Measurements from ENCODE around the gene FBXO31.
A peak's percentile ranks its signal among the peaks of the same experiment; 100 is the strongest.

The FBXO31 gene

DNA sequence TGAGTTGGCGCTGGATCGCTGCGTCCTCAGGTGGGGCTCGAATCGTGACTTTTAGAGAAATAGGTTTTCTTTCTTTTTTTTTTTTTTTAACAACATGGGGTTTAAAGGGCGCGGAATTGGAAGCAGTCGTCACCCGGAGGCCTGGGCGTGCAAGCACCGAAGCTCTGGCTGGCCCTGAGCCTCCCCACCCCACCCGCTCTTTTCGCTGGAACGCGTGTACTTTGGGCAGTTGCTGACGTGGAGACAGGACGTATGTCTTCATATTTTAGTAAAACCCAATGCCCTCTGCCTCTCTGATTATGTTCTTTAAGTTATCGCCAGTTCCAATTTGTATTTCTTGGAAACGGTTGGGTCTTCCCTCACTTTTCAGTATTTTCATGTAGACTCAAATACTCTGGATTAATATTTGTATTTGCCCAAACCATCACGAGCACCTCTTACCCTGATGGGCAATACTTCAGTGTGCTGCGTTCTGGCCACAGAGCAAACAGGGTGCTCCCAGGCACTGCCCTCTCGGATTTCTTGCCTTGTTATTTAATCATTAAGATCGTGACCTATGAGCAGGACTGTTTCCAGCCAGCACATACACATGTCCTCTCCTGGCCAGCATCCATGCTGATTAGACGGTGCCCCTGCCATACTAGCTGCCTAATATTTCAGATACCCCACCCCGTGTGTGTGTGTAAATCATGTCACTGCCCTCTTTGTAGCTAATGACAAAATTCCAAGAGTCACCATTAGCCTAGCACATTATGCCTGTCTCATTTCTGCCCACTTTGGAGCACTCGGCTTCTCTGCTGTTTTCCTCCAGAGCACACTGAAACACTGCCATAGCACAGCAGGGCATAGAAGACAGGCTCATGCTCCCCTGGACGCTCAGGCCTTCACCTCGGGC is 65.6 kb downstream of the FBXO31 start:
- Histone ChIP-seq H3K27me3 (replicated peaks; ENCODE audit: insufficient read depth, low read length) (no peaks in the 10 kb centered on the region), H3K9ac (ENCODE audit: low read length) (peak overlapping the region; percentile 95), H3K4me1 (ENCODE audit: low read length) (peaks cover 12% of the 10 kb centered on the region), H3K4me2 (ENCODE audit: low read depth, low read length) (peak overlapping the region; percentile 77), H3F3A (ENCODE audit: insufficient read depth, low read length) (0 out of 2 replicates have a peak, but pooled peaks cover 4% of the 10 kb centered on the region), H3K9me2 (replicated peaks; ENCODE audit: insufficient read depth, low read length) (no peaks in the 10 kb centered on the region), H3K4me3 (ENCODE audit: low read length) (peak overlapping the region; percentile 76), H3K27ac (ENCODE audit: low read length) (peak overlapping the region; percentile 72; the same call in 1 of the 2 replicates), H3K79me2 (ENCODE audit: low read length) (peaks cover 21% of the 10 kb centered on the region), H3K36me3 (replicated peaks; ENCODE audit: insufficient read depth, low read length) (no peaks in the 10 kb centered on the region), H3K9me3 (replicated peaks; ENCODE audit: insufficient read depth, low read length) (no peaks in the 10 kb centered on the region), H4K20me1 (ENCODE audit: insufficient read depth, low read length) (no peaks in the 10 kb centered on the region), H2AFZ (ENCODE audit: low read length) (no peak overlapping the region)
- TF ChIP-seq EZH2 (optimal IDR thresholded peaks at IDR 0.05; ENCODE audit: low read depth, low read length), result no peak
- peak; percentile 23 for DNase-seq

DNA sequence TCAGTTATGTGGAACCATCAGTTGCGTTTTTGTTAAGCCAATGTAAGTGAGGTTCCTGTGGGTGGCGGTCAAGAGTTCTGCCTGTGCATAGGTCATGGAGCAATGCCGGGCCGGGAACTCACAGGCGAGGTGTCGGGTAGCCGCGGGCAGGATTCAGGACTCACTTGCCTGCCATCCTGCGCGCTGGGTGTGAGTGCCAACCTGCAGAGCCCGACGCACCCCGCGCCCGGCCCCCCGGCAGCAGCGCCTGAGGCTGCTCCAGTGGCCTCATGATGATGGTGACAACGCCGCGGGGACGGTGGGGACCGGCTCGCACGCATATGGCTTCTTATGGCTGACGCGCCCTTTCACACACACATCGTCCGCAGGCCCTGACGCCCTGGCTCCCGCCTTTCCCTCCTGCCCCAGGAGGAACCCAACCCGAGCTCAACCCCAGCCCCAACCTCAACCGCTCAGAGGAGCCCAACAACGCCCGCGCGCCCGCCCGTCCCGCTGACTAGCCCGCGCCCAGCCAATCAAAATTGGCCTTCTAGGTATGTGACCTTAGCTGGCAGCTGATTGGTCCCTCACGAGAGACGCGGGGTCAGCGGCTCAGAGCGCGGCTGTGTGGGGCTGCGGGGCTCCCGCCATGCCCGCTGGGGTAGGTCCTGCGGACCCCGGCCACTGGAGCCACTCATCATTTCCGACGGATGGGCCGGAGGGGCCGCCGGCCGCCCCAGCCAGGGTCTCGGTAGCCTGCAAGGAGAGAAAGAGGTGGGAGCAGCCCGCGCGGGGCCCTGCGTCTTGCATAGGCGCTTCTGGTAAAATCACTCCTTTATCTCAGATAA is 66.4 kb downstream of the FBXO31 start, which contains the start of gene C16orf95:
TSS of gene C16orf95 (minus strand) at position 470 of the 827 bp plus-strand sequence. CDS start at position 320, 150 bp downstream.
- H3K27ac ChIP-seq (ENCODE audit: low read length), result peak within 1 kb of the TSS; percentile 72
- no peaks in the 10 kb centered on the region for H3K27me3 ChIP-seq (replicated peaks; ENCODE audit: insufficient read depth, low read length)
- no peaks in the 10 kb centered on the region for H3K9me3 ChIP-seq (replicated peaks; ENCODE audit: insufficient read depth, low read length)
- peak within 1 kb of the TSS; percentile 77 for H3K4me2 ChIP-seq (ENCODE audit: low read depth, low read length)
- H3K9me2 ChIP-seq (replicated peaks; ENCODE audit: insufficient read depth, low read length), result no peaks in the 10 kb centered on the region
- H4K20me1 ChIP-seq (ENCODE audit: insufficient read depth, low read length), result no peaks in the 10 kb centered on the region
- DNase-seq, result peak; percentile 86
- peak within 1 kb of the TSS; percentile 76 for H3K4me3 ChIP-seq (ENCODE audit: low read length)
- TF ChIP-seq, protein P1, sequence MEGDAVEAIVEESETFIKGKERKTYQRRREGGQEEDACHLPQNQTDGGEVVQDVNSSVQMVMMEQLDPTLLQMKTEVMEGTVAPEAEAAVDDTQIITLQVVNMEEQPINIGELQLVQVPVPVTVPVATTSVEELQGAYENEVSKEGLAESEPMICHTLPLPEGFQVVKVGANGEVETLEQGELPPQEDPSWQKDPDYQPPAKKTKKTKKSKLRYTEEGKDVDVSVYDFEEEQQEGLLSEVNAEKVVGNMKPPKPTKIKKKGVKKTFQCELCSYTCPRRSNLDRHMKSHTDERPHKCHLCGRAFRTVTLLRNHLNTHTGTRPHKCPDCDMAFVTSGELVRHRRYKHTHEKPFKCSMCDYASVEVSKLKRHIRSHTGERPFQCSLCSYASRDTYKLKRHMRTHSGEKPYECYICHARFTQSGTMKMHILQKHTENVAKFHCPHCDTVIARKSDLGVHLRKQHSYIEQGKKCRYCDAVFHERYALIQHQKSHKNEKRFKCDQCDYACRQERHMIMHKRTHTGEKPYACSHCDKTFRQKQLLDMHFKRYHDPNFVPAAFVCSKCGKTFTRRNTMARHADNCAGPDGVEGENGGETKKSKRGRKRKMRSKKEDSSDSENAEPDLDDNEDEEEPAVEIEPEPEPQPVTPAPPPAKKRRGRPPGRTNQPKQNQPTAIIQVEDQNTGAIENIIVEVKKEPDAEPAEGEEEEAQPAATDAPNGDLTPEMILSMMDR (IDR thresholded peaks at IDR 0.05; ENCODE audit: low read length), result peak; percentile 48
- TF ChIP-seq EZH2phosphoT487 (IDR thresholded peaks at IDR 0.05; ENCODE audit: low read length), result no peak
- peak within 1 kb of the TSS; percentile 75 for H2AFZ ChIP-seq (ENCODE audit: low read length)
- H3K36me3 ChIP-seq (replicated peaks; ENCODE audit: insufficient read depth, low read length), result no peaks in the 10 kb centered on the region
- H3K79me2 ChIP-seq (ENCODE audit: low read length), result peaks cover 21% of the 10 kb centered on the region
- peak within 1 kb of the TSS; percentile 95 for H3K9ac ChIP-seq (ENCODE audit: low read length)
- H3K4me1 ChIP-seq (ENCODE audit: low read length), result peaks cover 12% of the 10 kb centered on the region
- H3F3A ChIP-seq (ENCODE audit: insufficient read depth, low read length), result 0 out of 2 replicates have a peak, but pooled peaks cover 4% of the 10 kb centered on the region

DNA sequence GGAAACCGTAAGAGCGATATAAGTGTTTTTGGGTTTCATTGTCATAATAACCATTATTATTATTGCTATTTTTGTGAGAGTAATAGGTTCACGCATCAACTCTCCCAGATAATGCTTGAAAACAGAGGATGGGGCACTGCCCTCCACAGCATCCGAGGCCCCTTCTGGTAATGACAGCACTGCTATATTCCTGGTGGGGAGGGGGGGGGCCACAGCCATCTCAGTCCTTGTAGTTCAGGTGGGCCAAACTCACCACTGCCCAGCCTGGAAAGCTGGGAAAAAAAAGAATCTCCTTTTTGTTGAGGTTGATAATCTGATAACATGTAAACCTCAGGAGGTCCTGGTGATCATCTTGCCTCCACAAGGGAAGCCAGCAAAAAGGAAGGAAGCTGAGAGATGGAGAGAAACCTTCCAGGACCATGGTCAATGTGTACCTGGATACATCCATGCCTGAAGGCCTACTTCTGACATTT is 67.1 kb downstream of the FBXO31 start:
- H3K4me2 ChIP-seq (ENCODE audit: low read depth, low read length), result peak overlapping the region; percentile 63; the same call in 1 of the 2 replicates
- TF ChIP-seq, protein P1 (IDR thresholded peaks at IDR 0.05; ENCODE audit: low read length), result no peak
- TF ChIP-seq EZH2 (optimal IDR thresholded peaks at IDR 0.05; ENCODE audit: low read depth, low read length) (no peak), EZH2phosphoT487 (IDR thresholded peaks at IDR 0.05; ENCODE audit: low read length) (no peak)
- H3K36me3 ChIP-seq (replicated peaks; ENCODE audit: insufficient read depth, low read length), result no peaks in the 10 kb centered on the region
- H3F3A ChIP-seq (ENCODE audit: insufficient read depth, low read length), result 0 out of 2 replicates have a peak, but pooled peaks cover 4% of the 10 kb centered on the region
- H4K20me1 ChIP-seq (ENCODE audit: insufficient read depth, low read length), result no peaks in the 10 kb centered on the region
- peak overlapping the region; percentile 95; the same call in 1 of the 2 replicates for H3K9ac ChIP-seq (ENCODE audit: low read length)
- H3K27me3 ChIP-seq (replicated peaks; ENCODE audit: insufficient read depth, low read length), result no peaks in the 10 kb centered on the region
- no peaks in the 10 kb centered on the region for H3K9me2 ChIP-seq (replicated peaks; ENCODE audit: insufficient read depth, low read length)
- H3K4me1 ChIP-seq (ENCODE audit: low read length), result peaks cover 12% of the 10 kb centered on the region
- H3K79me2 ChIP-seq (ENCODE audit: low read length), result peaks cover 21% of the 10 kb centered on the region
- H2AFZ ChIP-seq (ENCODE audit: low read length), result no peak overlapping the region
- peak overlapping the region; percentile 76 for H3K4me3 ChIP-seq (ENCODE audit: low read length)
- H3K27ac ChIP-seq (ENCODE audit: low read length), result peak overlapping the region; percentile 72; the same call in 1 of the 2 replicates
- DNase-seq, result no peak
- H3K9me3 ChIP-seq (replicated peaks; ENCODE audit: insufficient read depth, low read length), result no peaks in the 10 kb centered on the region

Data from MM.1S (cell line).